HL-60 (cell line): ENCODE measurements around the gene GOLPH3L.

Experiments
- DNase-seq, 2 experiments: peaks; one replicate each; pipeline ENCODE4 v3.0.0-alpha.2; 2010 to 2020; ENCODE audit warnings: low read depth in 1 of 2, low spot score in 1 of 2
- H3K27ac ChIP-seq: fragments of 250-450 bp; sonication (Bioruptor Pico); replicated peaks from 2 replicates; pipeline ENCODE4 v1.5.1; 2020; ENCODE audit warnings: mild to moderate bottlenecking, moderate library complexity
- H3K27me3 ChIP-seq: fragments of 250-450 bp; sonication (Bioruptor Pico); 2 replicates; pipeline ENCODE4 v1.5.1; 2021; ENCODE audit warnings: mild to moderate bottlenecking, moderate library complexity; ENCODE audit not compliant: insufficient read depth, poor library complexity, severe bottlenecking
- H3K4me3 ChIP-seq: replicated peaks from 2 replicates; pipeline ENCODE4 v1.5.1; 2011; ENCODE audit warnings: mild to moderate bottlenecking, control low read depth, low read length; ENCODE audit not compliant: insufficient read depth
- CTCF ChIP-seq: IDR thresholded peaks from one replicate; pipeline ENCODE4 v1.5.1; 2011; ENCODE audit warnings: low read length, control low read depth, inconsistent platforms; ENCODE audit not compliant: insufficient read depth
- GABPA ChIP-seq: IDR thresholded peaks from 2 replicates; pipeline ENCODE4 v1.6.1; 2012; ENCODE audit warnings: low read depth
- POLR2AphosphoS5 ChIP-seq: IDR thresholded peaks from 2 replicates; pipeline ENCODE4 v1.6.1; 2012; ENCODE audit warnings: low read depth
- REST ChIP-seq: IDR thresholded peaks from 2 replicates; pipeline ENCODE4 v1.6.1; 2012; ENCODE audit warnings: low read depth; ENCODE audit not compliant: insufficient replicate concordance
- SPI1 ChIP-seq: IDR thresholded peaks from 2 replicates; pipeline ENCODE4 v1.6.1; 2012; ENCODE audit warnings: low read depth, mild to moderate bottlenecking, borderline replicate concordance

GOLPH3L gene

GRCh38 chr1:150686275-150686674 is 10.7 kb downstream of the GOLPH3L start:
- H3K27ac ChIP-seq: no peak overlapping the region
- DNase-seq: no peak
- no peak overlapping the region for H3K4me3 ChIP-seq
- H3K27me3 ChIP-seq: no peaks in the 10 kb centered on the region
- TF ChIP-seq GABPA: no peak
- TF ChIP-seq POLR2AphosphoS5: no peak
- TF ChIP-seq CTCF: no peak
- TF ChIP-seq REST: no peak
- TF ChIP-seq SPI1: no peak

- H3K4me3 ChIP-seq: no peak overlapping the region
- TF ChIP-seq POLR2AphosphoS5 (no peak), REST (no peak), SPI1 (no peak), CTCF (no peak), GABPA (no peak)
- no peaks in the 10 kb centered on the region for H3K27me3 ChIP-seq
- no peak overlapping the region for H3K27ac ChIP-seq
- no peak for DNase-seq
Measured at GRCh38 chr1:150683914-150684313, 13.0 kb downstream of the GOLPH3L start.

GRCh38 chr1:150678988-150679387 is 18.0 kb downstream of the GOLPH3L start:
- TF ChIP-seq REST (no peak), POLR2AphosphoS5 (no peak), GABPA (no peak), SPI1 (no peak), CTCF (no peak)
- H3K27me3 ChIP-seq: no peaks in the 10 kb centered on the region
- H3K27ac ChIP-seq: no peak overlapping the region
- DNase-seq: no peak
- H3K4me3 ChIP-seq: no peak overlapping the region
